Right ventricle myocardium superior (tissue), 1 donor: ENCODE results near the gene GTF2H4. TPM values are rescaled to one million over a fixed set of nuclear protein-coding genes. Genes with fewer than 3 reads are reported as not detected.

ENCODE experiments used
- microRNA-seq: library from miRNA; unstranded; fragments of <30 nt; microRNA quantifications from one replicate; pipeline ENCODE4 v1.2.0, GENCODE V29; 2020
- total RNA-seq: library from RNA; stranded (reverse); fragmentation: NEBNext Ultra II Directional; extraction: Animal tissue kit (Norgen Biotek cat#: 25700); gene quantifications from one replicate; pipeline ENCODE4 v1.2.1, GENCODE V29; 2021
- donor health status: DM: no; HTN: yes; CAD: no; lungs with severe emphysema.

Gene GTF2H4
- total RNA-seq, 1 donor from 2014 or later, result 23.6 TPM

Small RNA genes within 50 kb of the gene (microRNA-seq; reads per million reads assigned to microRNA genes)
- not detected for gene MIR4640

Other genes with a start within 250 kb of the GTF2H4 start
- 20.5 TPM for gene DHX16, start 235.2 kb upstream of the GTF2H4 start, total RNA-seq
- gene PPP1R18, start 221.6 kb upstream of the GTF2H4 start, total RNA-seq, result 13.4 TPM
- gene NRM, start 217.2 kb upstream of the GTF2H4 start, total RNA-seq, result 3.2 TPM
- gene MDC1, start 190.9 kb upstream of the GTF2H4 start, total RNA-seq, result 16.4 TPM
- 179 TPM for gene TUBB, start 187.9 kb upstream of the GTF2H4 start, total RNA-seq
- 207 TPM for gene FLOT1, start 165.5 kb upstream of the GTF2H4 start, total RNA-seq
- gene IER3, start 163.7 kb upstream of the GTF2H4 start, total RNA-seq, result 11.4 TPM
- gene DDR1, start 23.7 kb upstream of the GTF2H4 start, total RNA-seq, result 23.2 TPM
- gene VARS2, start 6.0 kb downstream of the GTF2H4 start, total RNA-seq, result 17.2 TPM
- gene SFTA2, start 24.0 kb downstream of the GTF2H4 start, total RNA-seq, result not detected
- gene MUCL3, start 32.8 kb downstream of the GTF2H4 start, total RNA-seq, result not detected
- not detected for gene MUC21, start 75.5 kb downstream of the GTF2H4 start, total RNA-seq
- gene MUC22, start 102.3 kb downstream of the GTF2H4 start, total RNA-seq, result 0.19 TPM
- gene C6orf15, start 204.4 kb downstream of the GTF2H4 start, total RNA-seq, result not detected
- gene PSORS1C1, start 206.6 kb downstream of the GTF2H4 start, total RNA-seq, result 1.2 TPM
- not detected for gene CDSN, start 212.2 kb downstream of the GTF2H4 start, total RNA-seq
- not detected for gene PSORS1C2, start 230.9 kb downstream of the GTF2H4 start, total RNA-seq
- gene CCHCR1, start 249.6 kb downstream of the GTF2H4 start, total RNA-seq, result 10.9 TPM